ENCODE results near the gene PTGER2.

Gene PTGER2

DNA sequence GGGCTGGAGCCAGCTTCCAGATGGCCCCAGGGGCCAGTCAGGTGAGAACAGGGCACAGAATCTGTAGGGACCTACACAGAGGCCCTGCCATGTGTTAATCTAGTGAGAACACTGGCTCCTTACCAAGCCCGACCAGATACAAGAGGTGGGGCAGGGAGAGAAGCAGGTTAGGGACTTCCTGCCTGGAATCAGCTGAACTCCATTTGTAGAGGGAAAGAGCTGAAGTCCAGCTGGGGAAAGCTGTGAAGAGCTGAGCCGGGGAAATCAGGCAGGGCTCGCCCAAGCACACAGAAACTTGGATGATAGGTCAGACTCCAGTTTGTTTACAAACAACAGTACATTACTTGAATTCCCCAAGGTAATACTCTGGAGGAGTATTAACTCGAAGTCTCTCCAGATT lies 46.7 kb downstream of the PTGER2 start:
- Histone ChIP-seq H3K27ac (ENCODE audit: poor library complexity, severe bottlenecking) (no peak overlapping the region), H3K27me3 (ENCODE audit: insufficient read depth, poor library complexity, severe bottlenecking) (no peaks in the 10 kb centered on the region), H3K36me3 (ENCODE audit: low read depth) (no peaks in the 10 kb centered on the region), H3K4me3 (ENCODE audit: severe bottlenecking) (no peak overlapping the region), H3K4me1 (ENCODE audit: insufficient read depth, poor library complexity, severe bottlenecking) (peaks cover 9% of the 10 kb centered on the region), H3K9me3 (ENCODE audit: severe bottlenecking) (no peaks in the 10 kb centered on the region)
- DNase-seq (ENCODE audit: low spot score) = no peak
- TF ChIP-seq, protein P1, sequence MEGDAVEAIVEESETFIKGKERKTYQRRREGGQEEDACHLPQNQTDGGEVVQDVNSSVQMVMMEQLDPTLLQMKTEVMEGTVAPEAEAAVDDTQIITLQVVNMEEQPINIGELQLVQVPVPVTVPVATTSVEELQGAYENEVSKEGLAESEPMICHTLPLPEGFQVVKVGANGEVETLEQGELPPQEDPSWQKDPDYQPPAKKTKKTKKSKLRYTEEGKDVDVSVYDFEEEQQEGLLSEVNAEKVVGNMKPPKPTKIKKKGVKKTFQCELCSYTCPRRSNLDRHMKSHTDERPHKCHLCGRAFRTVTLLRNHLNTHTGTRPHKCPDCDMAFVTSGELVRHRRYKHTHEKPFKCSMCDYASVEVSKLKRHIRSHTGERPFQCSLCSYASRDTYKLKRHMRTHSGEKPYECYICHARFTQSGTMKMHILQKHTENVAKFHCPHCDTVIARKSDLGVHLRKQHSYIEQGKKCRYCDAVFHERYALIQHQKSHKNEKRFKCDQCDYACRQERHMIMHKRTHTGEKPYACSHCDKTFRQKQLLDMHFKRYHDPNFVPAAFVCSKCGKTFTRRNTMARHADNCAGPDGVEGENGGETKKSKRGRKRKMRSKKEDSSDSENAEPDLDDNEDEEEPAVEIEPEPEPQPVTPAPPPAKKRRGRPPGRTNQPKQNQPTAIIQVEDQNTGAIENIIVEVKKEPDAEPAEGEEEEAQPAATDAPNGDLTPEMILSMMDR (IDR thresholded peaks at IDR 0.05; ENCODE audit: poor library complexity, severe bottlenecking) = no peak
- no peak for ATAC-seq (ENCODE audit: low read depth)

DNA sequence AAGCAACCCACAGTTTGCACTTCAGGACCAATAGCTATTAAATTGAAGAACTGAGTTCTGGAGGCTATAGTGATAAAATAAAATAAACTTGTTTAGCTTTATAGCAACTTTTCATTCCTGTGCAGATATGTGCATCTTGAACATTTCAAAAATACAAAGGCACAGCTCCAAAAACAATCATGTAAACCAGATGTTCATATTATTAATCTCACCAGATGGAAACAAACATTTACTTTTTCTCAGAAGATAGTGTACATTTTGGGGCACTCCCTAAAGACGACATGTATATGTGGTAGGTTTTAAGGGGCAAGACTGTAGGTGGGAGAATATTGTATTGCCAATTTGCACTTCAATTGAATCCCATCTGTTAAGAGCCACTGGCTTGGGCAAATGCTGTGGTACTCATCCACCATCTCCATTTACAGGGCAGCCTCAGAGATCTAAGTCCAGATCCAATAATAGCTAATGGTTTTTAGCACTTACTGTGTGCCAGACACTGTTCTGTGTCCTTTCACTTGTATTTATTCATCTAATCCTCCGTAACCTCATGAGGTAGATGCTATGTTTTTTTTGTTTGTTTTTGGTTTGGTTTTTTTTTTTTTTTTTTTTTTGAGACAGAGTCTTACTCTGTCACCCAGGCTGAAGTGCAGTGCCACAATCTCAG lies 49.1 kb downstream of the PTGER2 start:
- Histone ChIP-seq H3K27ac (ENCODE audit: poor library complexity, severe bottlenecking) (no peak overlapping the region), H3K9me3 (ENCODE audit: severe bottlenecking) (no peaks in the 10 kb centered on the region), H3K4me3 (ENCODE audit: severe bottlenecking) (no peak overlapping the region), H3K4me1 (ENCODE audit: insufficient read depth, poor library complexity, severe bottlenecking) (no peaks in the 10 kb centered on the region), H3K36me3 (ENCODE audit: low read depth) (no peaks in the 10 kb centered on the region), H3K27me3 (ENCODE audit: insufficient read depth, poor library complexity, severe bottlenecking) (no peaks in the 10 kb centered on the region)
- DNase-seq (ENCODE audit: low spot score) = no peak
- TF ChIP-seq, protein P1 (IDR thresholded peaks at IDR 0.05; ENCODE audit: poor library complexity, severe bottlenecking) = no peak
- no peak for ATAC-seq (ENCODE audit: low read depth)

DNA sequence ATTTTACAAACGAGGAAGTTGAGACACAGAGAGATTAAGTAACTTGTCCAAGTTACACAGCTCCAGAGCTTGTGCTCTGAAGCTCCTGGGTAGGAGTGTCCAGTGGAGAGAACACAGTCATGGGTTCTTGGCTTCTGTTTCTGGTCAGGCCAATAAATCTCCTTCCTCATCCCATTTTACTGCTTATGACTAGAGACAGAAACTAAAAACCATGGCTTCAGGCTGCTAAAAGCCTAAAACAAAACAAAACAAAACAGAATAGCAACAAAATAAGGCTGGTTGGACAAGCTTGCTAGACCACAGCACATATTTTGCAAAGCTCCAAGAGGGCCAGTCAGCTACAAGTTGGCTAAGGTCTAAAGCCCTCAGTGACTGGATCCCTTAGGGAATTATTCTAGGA lies 49.8 kb downstream of the PTGER2 start:
- DNase-seq (ENCODE audit: low spot score) = no peak
- no peaks in the 10 kb centered on the region for H3K27me3 ChIP-seq (ENCODE audit: insufficient read depth, poor library complexity, severe bottlenecking)
- H3K9me3 ChIP-seq (ENCODE audit: severe bottlenecking) = no peaks in the 10 kb centered on the region
- H3K4me1 ChIP-seq (ENCODE audit: insufficient read depth, poor library complexity, severe bottlenecking) = peaks cover 2% of the 10 kb centered on the region
- TF ChIP-seq, protein P1 (IDR thresholded peaks at IDR 0.05; ENCODE audit: poor library complexity, severe bottlenecking) = no peak
- no peak overlapping the region for H3K27ac ChIP-seq (ENCODE audit: poor library complexity, severe bottlenecking)
- H3K36me3 ChIP-seq (ENCODE audit: low read depth) = no peaks in the 10 kb centered on the region
- no peak overlapping the region for H3K4me3 ChIP-seq (ENCODE audit: severe bottlenecking)
- no peak for ATAC-seq (ENCODE audit: low read depth)

DNA sequence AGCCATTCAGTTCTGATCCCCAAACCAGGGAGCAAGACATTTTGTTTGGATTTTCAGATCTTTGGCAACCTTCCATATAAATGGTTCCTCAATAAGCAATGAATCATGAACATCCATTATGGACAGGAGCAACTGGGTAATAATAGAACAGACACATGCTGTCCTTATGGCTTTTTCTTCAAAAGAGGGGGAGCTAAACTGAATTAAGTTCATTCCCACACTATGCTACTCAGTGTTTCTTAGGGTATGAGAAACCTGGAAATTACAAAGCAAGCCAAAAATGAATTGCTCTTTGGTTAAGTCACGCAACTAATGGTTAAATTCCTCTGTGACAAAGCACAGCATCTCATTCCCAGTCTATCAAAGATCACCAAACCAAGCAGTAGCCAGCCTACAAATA lies 51.0 kb downstream of the PTGER2 start:
- peaks cover 13% of the 10 kb centered on the region for H3K4me1 ChIP-seq (ENCODE audit: insufficient read depth, poor library complexity, severe bottlenecking)
- H3K36me3 ChIP-seq (ENCODE audit: low read depth) = no peaks in the 10 kb centered on the region
- H3K27ac ChIP-seq (ENCODE audit: poor library complexity, severe bottlenecking) = no peak overlapping the region
- no peaks in the 10 kb centered on the region for H3K9me3 ChIP-seq (ENCODE audit: severe bottlenecking)
- no peaks in the 10 kb centered on the region for H3K27me3 ChIP-seq (ENCODE audit: insufficient read depth, poor library complexity, severe bottlenecking)
- TF ChIP-seq, protein P1 (IDR thresholded peaks at IDR 0.05; ENCODE audit: poor library complexity, severe bottlenecking) = no peak
- DNase-seq (ENCODE audit: low spot score) (no peak), ATAC-seq (ENCODE audit: low read depth) (no peak)
- no peak overlapping the region for H3K4me3 ChIP-seq (ENCODE audit: severe bottlenecking)

DNA sequence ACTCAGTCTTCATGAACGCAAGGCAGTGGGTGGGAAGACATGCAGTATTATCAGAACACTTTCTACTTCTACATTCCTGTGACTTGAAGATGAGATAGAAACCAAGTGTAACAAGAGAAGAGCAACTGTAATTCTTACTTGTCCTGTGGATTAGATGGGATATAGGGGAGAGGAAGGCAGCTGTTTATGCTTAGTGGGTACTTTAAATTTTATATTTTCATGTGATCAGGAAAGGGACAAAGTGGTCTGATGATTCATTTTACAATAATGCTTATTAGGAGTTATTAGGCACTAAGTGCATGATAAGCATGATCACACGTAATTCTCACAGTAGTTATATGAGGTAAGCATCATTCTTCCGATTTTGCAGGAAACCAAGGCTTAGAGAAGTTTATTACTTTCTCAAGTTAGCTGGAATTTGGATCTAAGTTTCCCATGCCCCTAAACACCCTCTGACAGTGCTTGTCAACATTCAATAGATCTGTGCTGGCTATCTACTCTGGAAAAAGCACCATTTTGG lies 52.7 kb downstream of the PTGER2 start:
- TF ChIP-seq, protein P1 (IDR thresholded peaks at IDR 0.05; ENCODE audit: poor library complexity, severe bottlenecking) = no peak
- Histone ChIP-seq H3K9me3 (ENCODE audit: severe bottlenecking) (no peaks in the 10 kb centered on the region), H3K4me3 (ENCODE audit: severe bottlenecking) (no peak overlapping the region), H3K4me1 (ENCODE audit: insufficient read depth, poor library complexity, severe bottlenecking) (peaks cover 20% of the 10 kb centered on the region), H3K27ac (ENCODE audit: poor library complexity, severe bottlenecking) (no peak overlapping the region), H3K36me3 (ENCODE audit: low read depth) (no peaks in the 10 kb centered on the region), H3K27me3 (ENCODE audit: insufficient read depth, poor library complexity, severe bottlenecking) (no peaks in the 10 kb centered on the region)
- DNase-seq (ENCODE audit: low spot score) (no peak), ATAC-seq (ENCODE audit: low read depth) (no peak)

Data from RWPE2 (cell line).